Pancreas (tissue), 10 donors: Measurements from ENCODE around the gene DIS3. TPM values are rescaled to one million over a fixed set of nuclear protein-coding genes. Genes with fewer than 3 reads are reported as not detected.
A peak's percentile ranks its signal among the peaks of the same experiment; 100 is the strongest.
"Not testable (repeated sequence)": the region's sequence is repeated elsewhere in the genome, so short reads cannot be mapped to it uniquely, and the experiment has no call there.

ENCODE experiments used
- ATAC-seq, 4 donors: fragments of 200-7000 bp; cut with Tn5 transposase; one replicate each; pipeline versions ENCODE4 v1.8.0 to v1.9.1; 2020; ENCODE audit warnings: mild to moderate bottlenecking in 4 of 4, moderate library complexity in 4 of 4
- DNase-seq, 6 donors: peaks; one replicate each; pipeline ENCODE4 v3.0.0-alpha.2; 2020
- FAIRE-seq: peaks from 2 replicates; lab custom pipeline; 2012; peaks lifted over from hg19 to GRCh38; lab: Jason Lieb, UNC
- H3K27ac ChIP-seq, 4 donors: fragments of 200-600 bp; sonication (generic); 1 replicate in 3 of 4; 2 replicates in 1 of 4; pipeline versions ENCODE4 v1.5.0 to v1.8.0; 2020
- H3K27me3 ChIP-seq, 4 donors: fragments of 200-600 bp; one replicate each; pipeline ENCODE4 v1.8.0; 2021
- H3K36me3 ChIP-seq, 3 donors: fragments of 200-600 bp; sonication (generic) in 1 of 3; one replicate each; pipeline versions ENCODE4 v1.5.0 to v1.8.0; 2020 to 2021
- H3K4me1 ChIP-seq, 3 donors: fragments of 200-600 bp; one replicate each; pipeline ENCODE4 v1.8.0; 2021
- H3K4me3 ChIP-seq, 4 donors: fragments of 200-600 bp; sonication (generic) in 2 of 4; one replicate each; pipeline versions ENCODE4 v1.5.0 to v1.8.0; 2020 to 2021
- H3K9me3 ChIP-seq, 4 donors: fragments of 200-600 bp; one replicate each; pipeline ENCODE4 v1.8.0; 2021
- WGBS, 2 donors: extraction: QIAGEN DNeasy Blood & Tissue Kit; methylation state at CpG; one replicate each; pipeline ENCODE4 v1.1.7; 2013; 5-methylcytosine and 5-hydroxymethylcytosine counted together
- intact Hi-C, 3 donors: fragments of 100-400 bp; cut with DNase I; formaldehyde crosslinking; loops; one replicate each; pipeline versions ENCODE4 v1.11.1 to v1.14.2; 2022
- polyA plus RNA-seq, 2 donors: library from polyadenylated mRNA; stranded (reverse); fragments of 200-250 nt; gene quantifications; one replicate each; pipeline ENCODE4 v1.2.3, GENCODE V29; 2013
- total RNA-seq, 6 donors: library from RNA; stranded (reverse); fragmentation: NEBNext Ultra II Directional in 4 of 6; extraction: Animal tissue kit (Norgen Biotek cat#: 25700) in 4 of 6; gene quantifications; one replicate each; pipeline versions ENCODE4 v1.2.1 to v1.2.4, GENCODE V29; 2021 to 2023
- TF ChIP-seq, protein P1 (sequence below), 4 donors: fragments of 200-600 bp; sonication (generic) in 3 of 4; IDR thresholded peaks; one replicate each; pipeline versions ENCODE4 v1.5.0 to v1.8.0; 2021; ENCODE audit warnings: antibody characterized with exemption in 4 of 4
- donor health status: healthy with polysubstance abuse.
- donor health status: DM: no; HTN: no; CAD: no; lungs with moderate emphysema.
- donor health status: DM: no; HTN: no; CAD: no.
- donor health status: control.
- donor health status: control.
- donor health status: Bipolar disorder and iron deficiency.
- donor health status: DM: yes; HTN: yes; CAD: no.
- donor health status: DM: no; HTN: no; CAD: no.
- donor health status: DM: no; HTN: no; CAD: no.
- donor health status: DM: yes; HTN: yes; CAD: no.

DIS3 gene
- total and polyA plus RNA-seq, 8 donors = 3.2 to 14.2 (median 9.7) TPM

GRCh38 chr13:72798817-72799216 lies 17.1 kb upstream of the DIS3 start:
- DNase-seq = no peak
- Histone ChIP-seq H3K4me1 (no peaks in the 10 kb centered on the region), H3K27ac (no peak overlapping the region), H3K36me3 (peaks cover 0 to 24% (median 0%) of the 10 kb centered on the region in 3 donors), H3K27me3 (no peaks in the 10 kb centered on the region), H3K4me3 (no peak overlapping the region), H3K9me3 (no peaks in the 10 kb centered on the region)
- WGBS, 2 donors = 56 to 62% methylated on average over 3 of the region's 3 CpGs
- FAIRE-seq = no peak
- ATAC-seq = no peak
- TF ChIP-seq, protein P1, sequence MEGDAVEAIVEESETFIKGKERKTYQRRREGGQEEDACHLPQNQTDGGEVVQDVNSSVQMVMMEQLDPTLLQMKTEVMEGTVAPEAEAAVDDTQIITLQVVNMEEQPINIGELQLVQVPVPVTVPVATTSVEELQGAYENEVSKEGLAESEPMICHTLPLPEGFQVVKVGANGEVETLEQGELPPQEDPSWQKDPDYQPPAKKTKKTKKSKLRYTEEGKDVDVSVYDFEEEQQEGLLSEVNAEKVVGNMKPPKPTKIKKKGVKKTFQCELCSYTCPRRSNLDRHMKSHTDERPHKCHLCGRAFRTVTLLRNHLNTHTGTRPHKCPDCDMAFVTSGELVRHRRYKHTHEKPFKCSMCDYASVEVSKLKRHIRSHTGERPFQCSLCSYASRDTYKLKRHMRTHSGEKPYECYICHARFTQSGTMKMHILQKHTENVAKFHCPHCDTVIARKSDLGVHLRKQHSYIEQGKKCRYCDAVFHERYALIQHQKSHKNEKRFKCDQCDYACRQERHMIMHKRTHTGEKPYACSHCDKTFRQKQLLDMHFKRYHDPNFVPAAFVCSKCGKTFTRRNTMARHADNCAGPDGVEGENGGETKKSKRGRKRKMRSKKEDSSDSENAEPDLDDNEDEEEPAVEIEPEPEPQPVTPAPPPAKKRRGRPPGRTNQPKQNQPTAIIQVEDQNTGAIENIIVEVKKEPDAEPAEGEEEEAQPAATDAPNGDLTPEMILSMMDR (IDR thresholded peaks at IDR 0.05) = no peak
- intact Hi-C loops = no loop called here

DNA sequence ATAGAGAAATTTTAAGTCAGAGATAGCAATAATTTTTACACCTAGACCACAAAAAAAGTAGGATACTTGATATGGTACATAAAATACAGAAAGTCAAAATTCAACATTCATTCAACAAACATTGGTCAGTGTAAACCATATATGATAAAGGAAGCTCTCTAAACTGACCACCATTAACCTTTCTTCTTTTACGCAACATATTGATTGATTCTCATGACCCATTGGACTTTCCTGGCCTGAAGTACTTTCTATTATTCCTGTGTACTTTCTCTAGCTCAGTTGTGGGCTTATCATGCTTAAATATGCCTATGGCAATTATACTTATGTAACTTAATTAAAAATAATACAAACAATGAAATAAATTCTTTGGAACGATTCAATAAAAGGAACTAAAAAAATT lies 10.9 kb upstream of the DIS3 start:
- no peak overlapping the region for H3K27ac ChIP-seq
- no peak for FAIRE-seq
- TF ChIP-seq, protein P1 (IDR thresholded peaks at IDR 0.05) = no peak
- peaks cover 0 to 35% (median 6%) of the 10 kb centered on the region in 3 donors for H3K36me3 ChIP-seq
- intact Hi-C loops = no loop called here
- no peaks in the 10 kb centered on the region for H3K9me3 ChIP-seq
- no peaks in the 10 kb centered on the region for H3K4me1 ChIP-seq
- ATAC-seq = no peak
- WGBS, 2 donors = 92% methylated on average over 2 of the region's 2 CpGs
- no peak overlapping the region for H3K4me3 ChIP-seq
- H3K27me3 ChIP-seq = no peaks in the 10 kb centered on the region
- no peak for DNase-seq

GRCh38 chr13:72788831-72789230 lies 7.1 kb upstream of the DIS3 start:
- DNase-seq (no peak), FAIRE-seq (no peak), ATAC-seq (no peak)
- peaks cover 0 to 19% (median 6%) of the 10 kb centered on the region in 3 donors for H3K36me3 ChIP-seq
- no peak overlapping the region for H3K4me3 ChIP-seq
- H3K27ac ChIP-seq = no peak overlapping the region
- no peaks in the 10 kb centered on the region for H3K9me3 ChIP-seq
- 86 to 87% methylated on average over 1 of the region's 1 CpG for WGBS, 2 donors
- intact Hi-C loops = no loop called here
- H3K4me1 ChIP-seq = no peaks in the 10 kb centered on the region
- H3K27me3 ChIP-seq = no peaks in the 10 kb centered on the region
- TF ChIP-seq, protein P1 (IDR thresholded peaks at IDR 0.05) = no peak

DNA sequence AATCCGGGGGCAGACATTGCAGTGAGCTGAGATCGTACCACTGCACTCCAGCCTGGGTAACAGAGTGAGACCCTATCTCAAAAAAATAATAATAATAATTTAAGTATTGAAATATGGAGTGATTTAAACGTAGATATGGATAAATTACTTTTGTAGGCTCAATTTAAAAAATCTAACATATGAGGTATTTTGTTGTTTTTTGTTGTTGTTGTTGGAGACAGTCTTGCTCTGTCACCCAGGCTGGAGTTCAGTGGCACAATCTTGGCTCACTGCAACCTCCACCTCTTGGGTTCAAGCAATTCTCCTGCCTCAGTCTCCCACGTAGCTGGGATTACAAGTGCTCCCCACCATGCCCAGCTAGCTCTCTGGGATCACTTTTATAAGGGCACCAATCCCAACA lies 3.0 kb upstream of the DIS3 start:
- FAIRE-seq, ATAC-seq, intact Hi-C loops, H3K4me3 ChIP-seq, H3K27me3 ChIP-seq, DNase-seq, H3K36me3 ChIP-seq, H3K9me3 ChIP-seq, H3K27ac ChIP-seq: not testable (repeated sequence)
- H3K4me1 ChIP-seq = peaks cover 6 to 13% (median 8%) of the 10 kb centered on the region in 3 donors
- WGBS, 2 donors = 95 to 98% methylated on average over 4 of the region's 4 CpGs

GRCh38 chr13:72782717-72783116 lies 1.0 kb upstream of the DIS3 start:
- H3K36me3 ChIP-seq = peaks cover 0 to 4% (median under 1%) of the 10 kb centered on the region in 3 donors
- peaks cover 8 to 24% (median 16%) of the 10 kb centered on the region in 3 donors for H3K4me1 ChIP-seq
- H3K27me3 ChIP-seq = no peaks in the 10 kb centered on the region
- DNase-seq = no peak
- H3K4me3 ChIP-seq = peak overlapping the region; percentile 68 to 98 (median 88)
- H3K9me3 ChIP-seq = peaks cover 0 to 3% (median 0%) of the 10 kb centered on the region in 4 donors
- TF ChIP-seq, protein P1 (IDR thresholded peaks at IDR 0.05) = no peak
- intact Hi-C loops = no loop called here
- 1 to 3% methylated on average over 7 of the region's 7 CpGs for WGBS, 2 donors
- peak overlapping the region in 2 of 4 donors; percentile 63 to 73 for H3K27ac ChIP-seq
- no peak for ATAC-seq
- no peak for FAIRE-seq
